HepG2 (cell line): ENCODE measurements around the gene MYADML2. TPM values are rescaled to one million over a fixed set of nuclear protein-coding genes. Genes with fewer than 3 reads are reported as not detected.

Experiments
- ARID2 ChIP-seq: sonication (generic); formaldehyde crosslinking; IDR thresholded peaks from 2 replicates; pipeline ENCODE4 v1.8.1; 2022; ENCODE audit warnings: mild to moderate bottlenecking, missing genetic modification reagents, borderline replicate concordance
- ARNT2 ChIP-seq: sonication (generic); formaldehyde crosslinking; IDR thresholded peaks from 2 replicates; pipeline ENCODE4 v1.8.0; 2022; ENCODE audit warnings: mild to moderate bottlenecking, low read depth, missing genetic modification reagents, moderate library complexity
- CCAR2 ChIP-seq: fragments of 200-400 bp; formaldehyde crosslinking; optimal IDR thresholded peaks from 2 replicates; pipeline ENCODE3; 2018; ENCODE audit warnings: low read depth, mild to moderate bottlenecking, low read length, moderate library complexity
- ERF ChIP-seq: IDR thresholded peaks from 2 replicates; pipeline ENCODE4 v1.6.1; 2018; ENCODE audit warnings: missing biosample characterization, missing genetic modification reagents
- FOSL2 ChIP-seq: sonication (generic); formaldehyde crosslinking; IDR thresholded peaks from 2 replicates; pipeline ENCODE4 v1.4.0; 2020; ENCODE audit warnings: missing genetic modification reagents
- KMT2A ChIP-seq: sonication (generic); formaldehyde crosslinking; IDR thresholded peaks from 2 replicates; pipeline ENCODE4 v1.4.0; 2020; ENCODE audit warnings: missing genetic modification reagents
- MBNL3 ChIP-seq: fragments of 250-450 bp; sonication (Bioruptor Pico); conservative IDR thresholded peaks from 2 replicates; pipeline ENCODE4 v1.8.0; 2022; ENCODE audit warnings: mild to moderate bottlenecking, inconsistent platforms
- NBN ChIP-seq: fragments of 450-650 bp; conservative IDR thresholded peaks from 2 replicates; pipeline ENCODE4 v1.6.1; 2017
- NFKB2 ChIP-seq: sonication (generic); formaldehyde crosslinking; IDR thresholded peaks from 2 replicates; pipeline ENCODE4 v1.4.0; 2020; ENCODE audit warnings: missing genetic modification reagents, borderline replicate concordance
- RXRA ChIP-seq: sonication (generic); formaldehyde crosslinking; IDR thresholded peaks from 2 replicates; pipeline ENCODE4 v1.5.1; 2020; ENCODE audit warnings: missing genetic modification reagents
- SRY ChIP-seq: sonication (generic); formaldehyde crosslinking; IDR thresholded peaks from 2 replicates; pipeline ENCODE4 v1.8.0; 2022; ENCODE audit warnings: mild to moderate bottlenecking, missing genetic modification reagents
- TOE1 ChIP-seq: sonication (generic); formaldehyde crosslinking; IDR thresholded peaks from 2 replicates; pipeline ENCODE4 v1.4.0; 2020; ENCODE audit warnings: mild to moderate bottlenecking, missing genetic modification reagents
- ZBTB7B ChIP-seq: sonication (generic); formaldehyde crosslinking; IDR thresholded peaks from 2 replicates; pipeline ENCODE4 v1.4.0; 2020; ENCODE audit warnings: missing genetic modification reagents
- ZBTB8A ChIP-seq: sonication (generic); formaldehyde crosslinking; IDR thresholded peaks from 2 replicates; pipeline ENCODE4 v1.4.0; 2020; ENCODE audit warnings: mild to moderate bottlenecking, low read depth, missing genetic modification reagents, borderline replicate concordance
- ZMYM3 ChIP-seq: sonication (generic); formaldehyde crosslinking; IDR thresholded peaks from 2 replicates; pipeline ENCODE4 v1.5.1; 2020; ENCODE audit warnings: mild to moderate bottlenecking, missing genetic modification reagents
- ZNF160 ChIP-seq: sonication (generic); formaldehyde crosslinking; IDR thresholded peaks from 2 replicates; pipeline ENCODE4 v1.8.0; 2022; ENCODE audit warnings: mild to moderate bottlenecking, inconsistent platforms, missing genetic modification reagents
- ZNF264 ChIP-seq: sonication (generic); formaldehyde crosslinking; IDR thresholded peaks from 2 replicates; pipeline ENCODE4 v1.4.0; 2020; ENCODE audit warnings: missing genetic modification reagents
- ZNF530 ChIP-seq: sonication (generic); formaldehyde crosslinking; IDR thresholded peaks from 2 replicates; pipeline ENCODE4 v1.5.0; 2020; ENCODE audit warnings: low read depth, mild to moderate bottlenecking, missing genetic modification reagents
- ZNF549 ChIP-seq: sonication (generic); formaldehyde crosslinking; IDR thresholded peaks from 2 replicates; pipeline ENCODE4 v1.5.0; 2020; ENCODE audit warnings: missing genetic modification reagents
- ZNF749 ChIP-seq: sonication (generic); formaldehyde crosslinking; IDR thresholded peaks from 2 replicates; pipeline ENCODE4 v1.8.0; 2022; ENCODE audit warnings: mild to moderate bottlenecking, missing genetic modification reagents, moderate library complexity, borderline replicate concordance
- ZZZ3 ChIP-seq: sonication (generic); formaldehyde crosslinking; IDR thresholded peaks from 2 replicates; pipeline ENCODE4 v1.4.0; 2020; ENCODE audit warnings: missing genetic modification reagents, mild to moderate bottlenecking, borderline replicate concordance
- polyA plus RNA-seq, 8 experiments: library from polyadenylated mRNA; depleted of rRNA in 3 of 8; stranded (reverse) in 7 of 8; unstranded in 1 of 8; fragments of >200 nt; fragmentation: Illumina TruSeq in 4 of 8; extraction: Trizol in 4 of 8; gene quantifications; 2 replicates each; pipeline versions ENCODE4 v1.2.1 to v1.2.3, GENCODE V29; 2011 to 2016; ENCODE audit warnings: low read depth in 4 of 8, missing spikeins in 1 of 8, mixed read lengths in 1 of 8; ENCODE audit not compliant: insufficient read depth in 1 of 8
- total RNA-seq, 5 experiments: library from RNA; depleted of rRNA; stranded (reverse); fragments of >200 nt; fragmentation: Illumina TruSeq; extraction: Trizol; gene quantifications; 2 replicates each; pipeline ENCODE4 v1.2.3, GENCODE V29; 2016; ENCODE audit warnings: low read depth in 1 of 5
- TF ChIP-seq, protein P1 (sequence below): sonication (generic); formaldehyde crosslinking; IDR thresholded peaks from 2 replicates; pipeline ENCODE4 v1.5.1; 2020; ENCODE audit warnings: mild to moderate bottlenecking, missing genetic modification reagents, borderline replicate concordance
- TF ChIP-seq, protein P2 (sequence below): sonication (generic); formaldehyde crosslinking; IDR thresholded peaks from 2 replicates; pipeline ENCODE4 v1.4.0; 2020; ENCODE audit warnings: missing genetic modification reagents, borderline replicate concordance
- TF ChIP-seq, protein P3 (sequence below): sonication (generic); formaldehyde crosslinking; IDR thresholded peaks from 2 replicates; pipeline ENCODE4 v1.4.0; 2020; ENCODE audit warnings: missing genetic modification reagents, borderline replicate concordance
- TF ChIP-seq, protein P4 (sequence below): sonication (generic); formaldehyde crosslinking; IDR thresholded peaks from 2 replicates; pipeline ENCODE4 v1.9.0; 2021; ENCODE audit warnings: missing genetic modification reagents, borderline replicate concordance

Gene MYADML2
- total and polyA plus RNA-seq, 2 of the 13 experiments (the other 11 are each of a cell fraction or from before 2014, with no cell fraction given) = not detected

DNA sequence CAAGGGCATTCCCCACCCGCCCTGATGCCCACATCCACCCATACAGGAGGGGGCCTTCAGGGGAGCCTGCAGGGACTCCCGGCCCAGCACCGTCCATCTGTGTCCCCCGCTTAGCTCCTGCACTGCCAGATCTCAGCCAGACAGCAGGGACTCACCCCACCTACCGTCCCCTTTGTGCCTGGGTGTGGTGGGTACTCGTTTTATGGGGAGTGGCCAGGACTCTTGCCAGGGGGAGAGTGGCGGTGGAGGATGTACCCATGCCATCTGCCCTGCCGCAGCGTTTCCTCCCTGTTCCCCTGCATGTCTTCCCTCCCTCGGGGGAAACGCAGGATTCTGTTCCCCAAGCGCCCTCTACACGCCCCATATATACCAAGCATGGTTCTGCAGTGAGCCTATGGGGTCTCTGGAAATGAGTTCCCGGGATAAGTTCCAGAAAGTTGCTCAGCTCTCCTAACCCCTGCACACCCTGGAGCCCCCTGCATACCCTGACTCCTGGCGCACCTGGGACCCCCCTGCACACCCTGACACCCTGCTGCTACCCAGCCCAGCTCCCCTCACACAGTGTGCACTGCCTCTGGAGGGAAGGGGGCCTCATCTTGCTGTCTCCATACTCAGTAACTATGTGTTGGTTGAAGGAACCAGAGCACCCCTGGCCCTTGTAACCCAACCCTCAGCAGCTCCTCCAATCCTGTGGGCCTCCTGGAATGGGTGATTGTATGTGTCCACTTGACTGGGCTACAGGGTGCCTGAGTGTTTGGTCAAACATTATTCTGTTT, 15.3 kb downstream of the MYADML2 start (continued):
- TF ChIP-seq, protein P1, sequence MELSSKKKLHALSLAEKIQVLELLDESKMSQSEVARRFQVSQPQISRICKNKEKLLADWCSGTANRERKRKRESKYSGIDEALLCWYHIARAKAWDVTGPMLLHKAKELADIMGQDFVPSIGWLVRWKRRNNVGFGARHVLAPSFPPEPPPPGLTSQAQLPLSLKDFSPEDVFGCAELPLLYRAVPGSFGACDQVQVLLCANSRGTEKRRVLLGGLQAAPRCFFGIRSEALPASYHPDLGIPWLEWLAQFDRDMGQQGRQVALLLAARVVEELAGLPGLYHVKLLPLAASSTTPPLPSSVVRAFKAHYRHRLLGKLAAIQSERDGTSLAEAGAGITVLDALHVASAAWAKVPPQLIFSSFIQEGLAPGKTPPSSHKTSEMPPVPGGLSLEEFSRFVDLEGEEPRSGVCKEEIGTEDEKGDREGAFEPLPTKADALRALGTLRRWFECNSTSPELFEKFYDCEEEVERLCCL = no peak
- no peak for TF ChIP-seq ZNF749
- TF ChIP-seq ZBTB8A (CRISPR knock-in tag) = no peak
- TF ChIP-seq ARID2 (CRISPR knock-in tag) = no peak
- no peak for TF ChIP-seq ZNF160 (CRISPR knock-in tag)
- TF ChIP-seq ERF (CRISPR knock-in tag) = no peak
- no peak for TF ChIP-seq RXRA
- TF ChIP-seq, protein P2, sequence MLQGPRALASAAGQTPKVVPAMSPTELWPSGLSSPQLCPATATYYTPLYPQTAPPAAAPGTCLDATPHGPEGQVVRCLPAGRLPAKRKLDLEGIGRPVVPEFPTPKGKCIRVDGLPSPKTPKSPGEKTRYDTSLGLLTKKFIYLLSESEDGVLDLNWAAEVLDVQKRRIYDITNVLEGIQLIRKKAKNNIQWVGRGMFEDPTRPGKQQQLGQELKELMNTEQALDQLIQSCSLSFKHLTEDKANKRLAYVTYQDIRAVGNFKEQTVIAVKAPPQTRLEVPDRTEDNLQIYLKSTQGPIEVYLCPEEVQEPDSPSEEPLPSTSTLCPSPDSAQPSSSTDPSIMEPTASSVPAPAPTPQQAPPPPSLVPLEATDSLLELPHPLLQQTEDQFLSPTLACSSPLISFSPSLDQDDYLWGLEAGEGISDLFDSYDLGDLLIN (CRISPR knock-in tag) = no peak
- TF ChIP-seq, protein P3, sequence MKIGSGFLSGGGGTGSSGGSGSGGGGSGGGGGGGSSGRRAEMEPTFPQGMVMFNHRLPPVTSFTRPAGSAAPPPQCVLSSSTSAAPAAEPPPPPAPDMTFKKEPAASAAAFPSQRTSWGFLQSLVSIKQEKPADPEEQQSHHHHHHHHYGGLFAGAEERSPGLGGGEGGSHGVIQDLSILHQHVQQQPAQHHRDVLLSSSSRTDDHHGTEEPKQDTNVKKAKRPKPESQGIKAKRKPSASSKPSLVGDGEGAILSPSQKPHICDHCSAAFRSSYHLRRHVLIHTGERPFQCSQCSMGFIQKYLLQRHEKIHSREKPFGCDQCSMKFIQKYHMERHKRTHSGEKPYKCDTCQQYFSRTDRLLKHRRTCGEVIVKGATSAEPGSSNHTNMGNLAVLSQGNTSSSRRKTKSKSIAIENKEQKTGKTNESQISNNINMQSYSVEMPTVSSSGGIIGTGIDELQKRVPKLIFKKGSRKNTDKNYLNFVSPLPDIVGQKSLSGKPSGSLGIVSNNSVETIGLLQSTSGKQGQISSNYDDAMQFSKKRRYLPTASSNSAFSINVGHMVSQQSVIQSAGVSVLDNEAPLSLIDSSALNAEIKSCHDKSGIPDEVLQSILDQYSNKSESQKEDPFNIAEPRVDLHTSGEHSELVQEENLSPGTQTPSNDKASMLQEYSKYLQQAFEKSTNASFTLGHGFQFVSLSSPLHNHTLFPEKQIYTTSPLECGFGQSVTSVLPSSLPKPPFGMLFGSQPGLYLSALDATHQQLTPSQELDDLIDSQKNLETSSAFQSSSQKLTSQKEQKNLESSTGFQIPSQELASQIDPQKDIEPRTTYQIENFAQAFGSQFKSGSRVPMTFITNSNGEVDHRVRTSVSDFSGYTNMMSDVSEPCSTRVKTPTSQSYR (CRISPR knock-in tag) = no peak
- 0 out of 2 replicates have a peak, but pooled peaks have one; percentile 43 for TF ChIP-seq SRY (CRISPR knock-in tag)
- no peak for TF ChIP-seq KMT2A (CRISPR knock-in tag)
- no peak for TF ChIP-seq CCAR2
- 0 out of 2 replicates have a peak, but pooled peaks have one; percentile 1 for TF ChIP-seq ARNT2 (CRISPR knock-in tag)
- no peak for TF ChIP-seq ZMYM3 (CRISPR knock-in tag)
- no peak for TF ChIP-seq ZNF530 (CRISPR knock-in tag)
- TF ChIP-seq NFKB2 (CRISPR knock-in tag) = no peak
- no peak for TF ChIP-seq NBN
- no peak for TF ChIP-seq ZBTB7B (CRISPR knock-in tag)
- no peak for TF ChIP-seq ZNF549 (CRISPR knock-in tag)
- TF ChIP-seq TOE1 (CRISPR knock-in tag) = no peak
- no peak for TF ChIP-seq FOSL2 (CRISPR knock-in tag)
- no peak for TF ChIP-seq MBNL3 (CRISPR knock-in tag)
- TF ChIP-seq, protein P4, sequence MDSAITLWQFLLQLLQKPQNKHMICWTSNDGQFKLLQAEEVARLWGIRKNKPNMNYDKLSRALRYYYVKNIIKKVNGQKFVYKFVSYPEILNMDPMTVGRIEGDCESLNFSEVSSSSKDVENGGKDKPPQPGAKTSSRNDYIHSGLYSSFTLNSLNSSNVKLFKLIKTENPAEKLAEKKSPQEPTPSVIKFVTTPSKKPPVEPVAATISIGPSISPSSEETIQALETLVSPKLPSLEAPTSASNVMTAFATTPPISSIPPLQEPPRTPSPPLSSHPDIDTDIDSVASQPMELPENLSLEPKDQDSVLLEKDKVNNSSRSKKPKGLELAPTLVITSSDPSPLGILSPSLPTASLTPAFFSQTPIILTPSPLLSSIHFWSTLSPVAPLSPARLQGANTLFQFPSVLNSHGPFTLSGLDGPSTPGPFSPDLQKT (CRISPR knock-in tag) = no peak
- no peak for TF ChIP-seq ZZZ3
- no peak for TF ChIP-seq ZNF264
